Measurements from ENCODE around the gene ERC1. TPM values are rescaled to one million over a fixed set of nuclear protein-coding genes. Genes with fewer than 3 reads are reported as not detected.
A peak's percentile ranks its signal among the peaks of the same experiment; 100 is the strongest.

The ERC1 gene
- 10 to 100 TPM; 44.1 to 48.9 (median 47.9) TPM for total RNA-seq (2021; fragmentation: NEBNext Ultra II Directional; extraction: Animal tissue kit (Norgen Biotek cat#: 25700))
- long read RNA-seq, partial matches to known transcripts = 5 of 17 reads
- long read RNA-seq, other reads (novel, unspliced or antisense) = 12 of 17 reads

GRCh38 chr12:990661-991349, at the start of gene ERC1:
ERC1 (plus strand) TSS chr12:991223; CDS start chr12:1027904, 36,681 bp downstream.
- peak within 1 kb of the TSS; percentile 93 for H3K4me3 Mint-ChIP-seq
- TF ChIP-seq CTCF (IDR thresholded peaks at IDR 0.05) = peak; percentile 9; the same call in 1 of the 2 replicates
- no peaks in the 10 kb centered on the region; the same call in 1 of the 2 replicates for H3K27me3 Mint-ChIP-seq (ENCODE audit: insufficient read depth)
- H3K4me1 Mint-ChIP-seq (ENCODE audit: low read depth) = peaks cover 56% of the 10 kb centered on the region
- H3K9me3 Mint-ChIP-seq = no peaks in the 10 kb centered on the region
- peak; percentile 81 for DNase-seq
- H3K36me3 Mint-ChIP-seq (ENCODE audit: low read depth) = 0 out of 2 replicates have a peak, but pooled peaks cover 7% of the 10 kb centered on the region
- peak within 1 kb of the TSS; percentile 98 for H3K27ac Mint-ChIP-seq

GRCh38 chr12:943051-943450, 48.0 kb upstream of the ERC1 start:
- TF ChIP-seq CTCF (IDR thresholded peaks at IDR 0.05) = no peak
- Mint-ChIP-seq H3K27me3 (ENCODE audit: insufficient read depth) (peaks cover 2% of the 10 kb centered on the region; the same call in 1 of the 2 replicates), H3K4me3 (no peak overlapping the region), H3K36me3 (ENCODE audit: low read depth) (peaks cover 33% of the 10 kb centered on the region), H3K4me1 (ENCODE audit: low read depth) (peaks cover 17% of the 10 kb centered on the region), H3K9me3 (no peaks in the 10 kb centered on the region), H3K27ac (no peak overlapping the region)
- no peak for DNase-seq

GRCh38 chr12:944211-944610, 46.8 kb upstream of the ERC1 start:
- TF ChIP-seq CTCF (IDR thresholded peaks at IDR 0.05) = no peak
- H3K4me3 Mint-ChIP-seq = no peak overlapping the region
- no peak for DNase-seq
- H3K4me1 Mint-ChIP-seq (ENCODE audit: low read depth) = peaks cover 27% of the 10 kb centered on the region
- peaks cover 4% of the 10 kb centered on the region; the same call in 1 of the 2 replicates for H3K9me3 Mint-ChIP-seq
- peaks cover 5% of the 10 kb centered on the region; the same call in 1 of the 2 replicates for H3K27me3 Mint-ChIP-seq (ENCODE audit: insufficient read depth)
- H3K36me3 Mint-ChIP-seq (ENCODE audit: low read depth) = peaks cover 36% of the 10 kb centered on the region
- H3K27ac Mint-ChIP-seq = peak overlapping the region; percentile 31; the same call in 1 of the 2 replicates

- Mint-ChIP-seq H3K36me3 (ENCODE audit: low read depth) (peaks cover 20% of the 10 kb centered on the region), H3K4me3 (peak overlapping the region; percentile 52; the same call in 1 of the 2 replicates), H3K27ac (peak overlapping the region; percentile 78), H3K9me3 (peaks cover 4% of the 10 kb centered on the region; the same call in 1 of the 2 replicates), H3K27me3 (ENCODE audit: insufficient read depth) (peaks cover 6% of the 10 kb centered on the region; the same call in 1 of the 2 replicates), H3K4me1 (ENCODE audit: low read depth) (peaks cover 28% of the 10 kb centered on the region)
- DNase-seq = no peak
- no peak for TF ChIP-seq CTCF (IDR thresholded peaks at IDR 0.05)
Observed at GRCh38 chr12:946212-946611, 44.8 kb upstream of the ERC1 start.

GRCh38 chr12:946631-947030, 44.4 kb upstream of the ERC1 start:
- H3K9me3 Mint-ChIP-seq = peaks cover 4% of the 10 kb centered on the region; the same call in 1 of the 2 replicates
- peaks cover 28% of the 10 kb centered on the region for H3K4me1 Mint-ChIP-seq (ENCODE audit: low read depth)
- H3K27me3 Mint-ChIP-seq (ENCODE audit: insufficient read depth) = peaks cover 6% of the 10 kb centered on the region; the same call in 1 of the 2 replicates
- peaks cover 20% of the 10 kb centered on the region for H3K36me3 Mint-ChIP-seq (ENCODE audit: low read depth)
- TF ChIP-seq CTCF (IDR thresholded peaks at IDR 0.05) = no peak
- DNase-seq = no peak
- H3K4me3 Mint-ChIP-seq = peak overlapping the region; percentile 52
- H3K27ac Mint-ChIP-seq = peak overlapping the region; percentile 78

Data from HFFc6 (cell line).